ENCODE measurements around the gene ZNF326.
"Not testable (repeated sequence)": the region's sequence is repeated elsewhere in the genome, so short reads cannot be mapped to it uniquely, and the experiment has no call there.

The ZNF326 gene

DNA sequence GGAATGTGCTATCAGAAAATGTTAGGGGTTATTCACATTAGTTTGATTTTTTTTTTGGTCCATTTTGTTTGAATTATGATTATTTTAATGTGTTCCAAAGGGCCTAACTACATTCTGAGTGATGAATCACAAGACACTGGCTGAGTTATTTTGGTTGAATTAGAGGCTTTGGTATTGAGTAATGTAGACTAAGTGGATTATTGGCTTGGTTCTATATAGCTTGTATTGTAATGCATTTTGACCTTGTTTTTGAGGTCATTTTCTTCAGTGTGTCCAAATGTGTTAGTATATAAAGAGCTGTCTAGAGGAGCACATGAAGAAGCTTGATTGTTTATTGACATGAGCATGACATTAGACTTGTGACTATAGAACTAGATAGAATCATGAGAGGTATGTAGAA is 3.4 kb downstream of the ZNF326 start:
- DNase-seq: no peak

DNA sequence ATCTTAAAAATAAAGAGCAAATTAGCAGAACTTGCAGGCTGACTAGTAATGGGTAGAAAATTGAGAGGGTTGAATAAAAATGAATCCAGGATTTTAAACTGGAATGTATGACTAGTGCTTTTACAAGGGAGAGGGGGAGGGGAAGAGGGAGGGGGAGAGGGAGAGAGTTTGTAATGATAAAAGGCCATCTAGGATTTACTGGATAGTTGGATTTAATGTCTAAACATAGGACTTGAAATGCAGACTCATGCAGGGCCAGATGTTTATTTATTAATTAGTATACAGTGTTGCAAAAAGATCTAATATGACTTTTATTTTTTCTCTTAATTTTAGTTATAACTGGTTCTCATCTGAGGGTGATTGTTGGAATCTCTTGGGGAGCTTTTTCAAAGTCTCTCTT is 4.3 kb downstream of the ZNF326 start:
- DNase-seq: no peak

DNA sequence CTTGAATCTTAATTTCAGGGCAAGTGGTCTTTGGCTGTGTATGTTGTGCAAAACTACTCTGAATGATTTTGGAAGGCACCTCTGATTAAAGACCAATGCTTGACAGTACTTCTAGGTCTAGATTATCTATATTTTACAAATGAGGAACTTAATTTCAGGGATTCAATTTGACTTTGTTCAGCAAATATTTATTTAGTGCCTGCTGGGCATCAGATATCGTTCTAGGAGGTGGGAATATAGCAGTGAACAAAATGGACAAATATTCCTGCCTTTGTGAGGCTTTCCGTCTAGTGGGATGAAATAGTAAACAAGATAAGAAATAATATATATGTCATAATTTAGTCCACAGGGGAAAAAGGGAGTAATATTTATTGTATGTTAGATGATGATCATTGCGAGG is 4.7 kb downstream of the ZNF326 start:
- DNase-seq: peak in 1 of 3 experiments; percentile 6

DNA sequence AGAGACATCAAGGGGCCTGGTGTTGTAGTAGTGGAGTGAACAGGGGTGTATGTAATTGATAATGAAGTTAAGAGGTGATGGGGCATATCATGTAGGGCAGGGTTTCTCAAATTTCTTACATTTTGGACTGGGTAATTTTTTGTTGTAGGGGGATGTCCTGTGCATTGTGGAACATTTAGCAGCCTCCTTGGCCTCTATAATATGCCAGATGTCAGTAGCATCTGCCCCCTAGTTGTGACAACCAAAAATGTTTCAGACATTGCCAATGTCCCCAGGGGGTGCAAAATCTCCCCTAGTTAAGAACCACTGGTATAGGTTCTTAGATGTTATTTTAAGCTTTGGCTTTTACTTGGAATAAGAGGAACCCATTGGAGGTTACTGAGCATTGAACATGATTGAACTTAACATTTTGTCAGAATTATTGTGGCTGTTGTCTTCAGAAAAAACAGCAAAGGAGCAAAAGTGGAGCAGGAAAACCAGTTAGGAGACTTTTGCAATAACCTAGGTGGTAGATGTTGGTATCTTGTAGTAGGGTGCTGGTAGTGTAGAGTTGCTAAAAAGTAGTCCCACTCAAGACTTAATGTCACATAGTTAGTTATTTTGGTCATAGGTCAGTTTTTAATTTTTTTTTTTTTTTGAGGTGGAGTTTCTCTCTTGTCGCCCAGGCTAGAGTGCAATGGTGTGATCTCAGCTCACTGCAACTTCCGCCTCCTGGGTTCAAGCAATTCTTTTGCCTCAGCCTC is 6.2 kb downstream of the ZNF326 start:
- DNase-seq: no peak

DNA sequence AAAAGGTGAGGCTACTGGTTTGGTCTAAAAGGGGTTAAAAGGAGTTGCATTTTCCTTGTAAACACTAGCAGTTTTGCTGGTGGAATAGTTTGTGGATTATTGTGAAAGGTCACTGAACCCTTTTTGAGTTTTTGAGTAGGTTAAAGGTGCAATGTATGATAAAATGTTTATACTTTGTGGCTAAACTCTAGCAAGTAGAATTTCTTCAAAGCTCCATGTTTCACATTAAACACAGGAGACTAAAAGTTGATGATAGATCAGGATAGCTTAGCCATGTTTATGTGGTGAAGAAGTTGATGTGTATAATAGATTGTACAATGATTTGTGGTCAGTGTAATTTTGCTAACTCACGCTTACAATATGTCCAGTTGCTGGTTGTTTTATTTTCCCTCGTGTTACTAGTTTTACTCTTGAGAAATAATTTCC is 13.1 kb downstream of the ZNF326 start:
- no peak for DNase-seq

DNA sequence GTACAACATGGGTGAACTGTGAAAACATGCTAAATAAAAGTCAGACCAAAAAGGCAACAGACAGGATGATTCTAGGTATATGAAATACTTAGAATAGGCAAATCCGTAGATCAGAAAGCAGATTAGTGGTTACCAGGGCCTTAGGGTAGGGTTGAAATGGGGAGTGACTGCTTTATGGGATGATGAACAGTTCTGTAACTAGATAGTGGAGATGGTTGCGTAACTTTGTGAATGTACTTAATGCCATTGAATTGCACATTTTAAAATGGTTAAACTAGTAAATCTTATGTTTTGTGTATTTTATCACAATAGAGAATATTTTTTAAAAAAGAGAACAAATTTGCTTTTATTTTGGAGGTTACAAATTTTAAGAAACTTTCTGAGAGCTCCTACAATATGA is 17.4 kb downstream of the ZNF326 start:
- DNase-seq: no peak

DNA sequence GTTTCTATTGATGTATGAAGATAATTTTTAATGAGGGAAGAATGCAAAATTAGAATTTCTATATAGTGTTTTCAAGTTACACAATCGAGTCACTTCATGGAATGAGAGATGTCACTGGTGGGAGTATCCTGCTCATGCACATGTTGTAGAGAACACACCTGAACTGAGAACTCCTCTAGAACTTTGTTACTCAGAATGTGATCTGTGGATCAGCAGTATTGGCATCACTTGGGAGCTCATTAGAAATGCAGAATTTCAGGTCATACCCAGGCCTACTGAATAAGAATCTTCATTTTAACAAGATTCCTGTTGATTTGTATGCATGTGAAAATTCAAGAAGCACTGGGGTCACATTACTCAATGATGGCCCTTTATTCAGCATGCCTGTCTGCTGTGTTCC is 28.8 kb downstream of the ZNF326 start:
- DNase-seq: no peak

DNA sequence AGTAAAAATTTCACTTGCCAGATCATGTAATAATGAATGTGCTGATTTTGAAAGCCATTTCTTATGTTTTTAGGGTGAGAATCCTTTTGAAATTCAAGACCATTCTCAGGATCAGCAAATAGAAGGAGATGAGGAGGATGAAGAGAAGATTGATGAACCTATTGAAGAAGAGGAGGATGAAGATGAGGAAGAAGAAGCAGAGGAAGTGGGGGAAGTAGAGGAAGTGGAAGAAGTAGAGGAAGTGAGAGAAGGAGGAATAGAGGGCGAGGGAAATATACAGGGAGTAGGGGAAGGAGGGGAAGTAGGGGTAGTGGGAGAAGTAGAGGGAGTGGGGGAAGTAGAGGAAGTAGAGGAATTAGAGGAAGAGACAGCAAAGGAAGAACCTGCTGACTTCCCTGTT is 32.4 kb downstream of the ZNF326 start:
- no peak for DNase-seq

DNA sequence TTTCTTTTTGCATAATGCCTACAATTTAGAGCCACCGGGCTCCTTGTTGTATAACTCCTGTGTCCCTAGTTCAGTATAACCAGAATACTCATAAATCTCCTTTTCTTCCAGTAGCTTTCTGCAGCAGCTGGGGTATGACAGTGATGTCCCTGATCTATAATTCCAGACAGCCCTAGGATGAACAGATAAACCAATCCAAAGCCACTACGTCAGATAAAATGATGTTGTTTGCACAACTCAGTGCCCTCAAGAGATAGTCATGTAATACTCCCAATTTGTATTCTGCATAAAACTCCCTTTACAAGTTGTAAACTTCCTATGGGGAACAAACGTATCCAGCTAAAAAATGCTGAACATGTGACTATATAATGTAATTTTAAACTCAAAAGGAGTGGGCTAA is 44.7 kb downstream of the ZNF326 start:
- no peak for DNase-seq

DNA sequence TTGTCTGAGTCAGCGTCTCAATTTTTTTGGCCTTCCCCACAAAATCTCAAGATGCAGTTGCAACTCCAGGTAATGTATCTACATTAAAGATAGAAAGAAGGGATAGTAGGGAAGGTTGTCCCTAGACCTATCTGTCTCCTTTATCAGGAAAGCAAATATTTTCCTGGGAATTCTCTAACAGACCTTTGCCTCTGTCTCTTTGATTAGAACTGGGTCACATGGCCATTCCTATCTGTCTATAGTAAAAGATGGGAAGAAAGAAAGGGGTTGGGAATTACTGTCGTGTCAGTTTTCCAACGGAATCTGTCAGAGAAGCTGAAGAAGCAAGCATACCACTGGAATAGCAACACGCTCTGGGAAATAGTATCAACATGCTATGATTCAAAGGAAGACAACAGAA is 48.7 kb downstream of the ZNF326 start:
- DNase-seq: no peak

DNA sequence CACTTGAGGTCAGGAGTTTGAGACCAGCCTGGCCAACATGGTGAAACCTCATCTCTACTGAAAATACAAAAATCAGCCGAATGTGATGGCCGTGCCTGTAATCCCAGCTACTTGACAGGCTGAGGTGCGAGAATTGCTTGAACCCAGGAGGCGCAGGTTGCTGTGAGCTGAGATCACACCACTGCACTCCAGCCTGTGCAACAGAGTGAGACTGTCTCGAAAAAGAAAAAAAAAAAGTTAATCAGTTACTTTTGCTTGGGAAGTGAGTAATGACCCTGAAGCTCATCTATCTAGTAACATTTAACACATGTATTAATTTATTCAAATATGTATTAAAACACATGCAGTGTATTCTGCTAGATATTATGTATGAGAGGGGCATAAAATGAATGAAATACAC is 49.4 kb downstream of the ZNF326 start:
- no peak for DNase-seq

DNA sequence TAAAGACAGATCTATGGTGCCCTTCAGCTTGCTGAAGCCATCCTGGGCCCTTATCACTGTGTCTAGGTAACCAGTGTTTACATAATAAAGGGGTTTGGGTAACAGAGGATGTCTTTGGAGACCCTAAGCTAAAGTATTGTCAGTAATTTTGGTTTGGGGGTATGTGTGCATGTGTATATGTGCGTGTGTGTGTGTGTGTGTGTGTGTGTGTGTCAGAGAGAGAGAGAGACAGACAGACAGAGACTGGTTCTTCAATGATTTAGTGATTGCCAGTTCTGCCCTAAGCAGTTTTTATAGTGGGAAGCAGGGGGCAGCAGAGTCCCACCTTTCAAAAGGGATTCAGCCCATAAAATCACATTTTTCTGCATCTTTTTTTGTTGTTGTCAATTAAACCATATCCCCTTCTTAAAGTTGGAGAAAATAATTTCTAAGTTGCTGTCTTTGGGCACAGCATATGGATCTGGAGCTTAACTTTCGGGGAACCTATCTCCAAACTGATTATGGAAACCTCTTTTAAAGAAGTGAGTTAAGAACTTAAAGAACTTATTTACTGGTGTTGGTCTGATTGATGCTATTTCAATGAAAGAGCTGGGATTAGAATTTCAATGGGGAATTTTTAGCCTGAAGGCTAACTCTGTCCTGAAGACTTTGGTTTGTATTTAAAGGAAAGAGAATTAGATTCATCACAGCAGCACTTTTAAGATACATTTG is 51.1 kb downstream of the ZNF326 start:
- peak in 2 of 3 experiments; percentile 4 to 47 for DNase-seq

DNA sequence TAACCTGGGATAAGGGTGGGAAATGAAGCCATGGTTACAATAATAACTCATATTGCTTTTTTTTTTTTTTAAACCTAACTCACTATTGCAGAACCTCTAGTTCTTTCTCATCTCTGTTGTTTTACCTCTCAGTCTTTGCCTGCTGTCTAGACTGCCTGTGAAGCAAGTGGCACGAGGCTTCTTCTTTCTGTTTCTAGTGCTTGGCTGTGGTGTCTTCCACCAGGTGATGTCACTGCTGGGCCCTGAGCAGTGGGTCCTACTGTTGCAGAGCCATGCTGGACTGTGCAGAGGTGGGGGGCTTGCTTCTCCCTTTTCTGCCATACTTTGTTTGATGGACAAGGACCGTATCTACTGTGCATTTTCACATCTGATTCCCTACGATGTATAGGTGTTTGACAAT is 51.7 kb downstream of the ZNF326 start:
- DNase-seq: no peak

DNA sequence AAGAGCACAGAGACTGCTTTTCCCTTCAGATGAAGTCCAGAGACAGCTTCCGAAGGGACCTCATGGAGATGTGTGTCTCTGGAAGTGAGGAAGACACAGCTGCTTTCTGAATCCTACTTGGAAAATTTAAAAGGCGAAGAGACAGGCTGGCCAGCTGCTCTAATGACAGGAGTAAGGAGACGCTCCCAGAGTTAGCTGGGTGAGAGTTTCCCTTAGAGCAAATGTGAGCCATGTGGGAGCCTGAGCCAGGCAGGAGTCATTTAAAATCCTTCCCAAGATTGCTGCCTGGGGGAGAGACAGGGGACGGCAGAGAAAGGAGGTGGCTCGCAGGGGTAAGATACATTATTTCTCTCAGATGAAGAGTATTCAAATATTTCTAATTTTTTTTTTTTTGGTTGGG is 53.1 kb downstream of the ZNF326 start:
- DNase-seq: peak in 1 of 3 experiments; percentile 4

DNA sequence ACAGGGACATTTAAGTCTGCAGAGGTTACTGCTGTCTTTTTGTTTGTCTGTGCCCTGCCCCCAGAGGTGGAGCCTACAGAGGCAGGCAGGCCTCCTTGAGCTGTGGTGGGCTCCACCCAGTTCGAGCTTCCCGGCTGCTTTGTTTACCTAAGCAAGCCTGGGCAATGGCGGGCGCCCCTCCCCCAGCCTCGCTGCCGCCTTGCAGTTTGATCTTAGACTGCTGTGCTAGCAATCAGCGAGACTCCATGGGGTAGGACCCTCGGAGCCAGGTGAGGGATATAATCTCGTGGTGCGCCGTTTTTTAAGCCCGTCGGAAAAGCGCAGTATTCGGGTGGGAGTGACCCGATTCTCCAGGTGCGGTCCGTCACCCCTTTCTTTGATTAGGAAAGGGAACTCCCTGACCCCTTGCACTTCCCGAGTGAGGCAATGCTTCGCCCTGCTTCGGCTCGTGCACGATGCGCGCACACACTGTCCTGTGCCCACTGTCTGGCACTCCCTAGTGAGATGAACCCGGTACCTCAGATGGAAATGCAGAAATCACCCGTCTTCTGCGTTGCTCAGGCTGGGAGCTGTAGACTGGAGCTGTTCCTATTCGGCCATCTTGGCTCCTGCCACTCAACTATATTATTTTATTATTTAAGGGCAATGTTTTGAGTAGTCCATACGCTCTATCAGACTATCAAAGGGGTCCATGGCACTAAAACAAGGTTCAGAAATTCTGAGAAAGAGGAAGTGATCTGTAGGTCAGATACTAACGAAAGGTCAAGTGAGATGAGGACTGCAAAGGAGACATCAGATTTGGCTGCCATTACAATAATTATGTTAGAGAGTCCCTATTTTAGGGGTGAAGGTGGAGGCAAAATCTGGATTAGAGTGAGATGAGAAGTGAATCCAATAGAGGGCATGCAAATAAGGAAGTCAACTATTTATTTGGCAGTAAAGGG is 68.1 kb downstream of the ZNF326 start:
- DNase-seq: not testable (repeated sequence)

DNA sequence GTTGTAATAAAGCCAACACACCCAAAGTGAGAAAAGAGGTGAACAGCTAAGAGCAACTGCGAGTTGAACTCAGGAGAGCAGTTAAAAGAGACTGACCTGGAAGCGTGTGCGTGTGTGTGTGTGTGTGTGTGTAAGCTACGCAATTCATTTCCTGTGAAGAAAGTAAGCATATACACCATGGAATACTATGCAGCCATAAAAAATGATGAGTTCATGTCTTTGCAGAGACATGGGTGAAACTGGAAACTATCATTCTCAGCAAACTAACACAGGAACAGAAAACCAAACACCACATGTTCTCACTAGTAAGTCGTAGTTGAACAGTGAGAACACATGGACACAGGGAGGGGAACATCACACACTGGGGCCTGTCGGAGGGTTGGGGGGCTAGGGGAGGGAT is 69.2 kb downstream of the ZNF326 start:
- not testable (repeated sequence) for DNase-seq

DNA sequence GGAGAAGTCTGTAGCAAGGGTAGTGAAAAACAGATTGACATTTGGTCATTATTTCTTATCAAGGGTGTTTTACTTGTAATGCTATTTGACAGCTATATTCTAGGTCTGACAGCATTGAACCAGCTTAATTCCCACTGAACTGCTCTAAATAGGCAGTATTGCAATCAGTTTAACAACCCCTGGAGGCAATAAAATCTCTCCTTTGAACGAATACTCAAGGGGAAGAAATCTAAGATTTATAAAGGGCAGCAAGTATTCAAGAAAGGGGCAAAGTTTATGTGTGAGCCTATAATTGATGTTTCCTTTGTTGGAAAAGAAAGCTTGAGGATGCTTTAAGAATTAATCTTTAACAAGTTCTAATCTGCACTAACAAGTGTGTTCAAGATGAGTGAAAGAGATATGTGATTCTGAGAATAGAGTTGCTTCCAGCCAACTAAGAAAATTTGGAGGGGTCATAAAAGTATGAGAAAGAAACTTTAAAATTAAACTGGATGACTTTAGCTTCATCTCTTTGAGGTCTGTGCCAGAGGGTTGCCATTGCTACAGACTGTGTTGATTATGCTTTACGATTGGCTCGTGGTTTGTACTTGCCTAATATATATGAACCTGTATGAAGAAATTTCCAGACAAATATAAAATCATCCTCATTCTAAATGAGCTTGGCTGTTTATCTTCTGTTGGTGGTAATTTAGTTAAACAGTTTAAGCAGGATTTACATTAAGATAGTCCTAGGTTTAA is 72.5 kb downstream of the ZNF326 start:
- no peak for DNase-seq

DNA sequence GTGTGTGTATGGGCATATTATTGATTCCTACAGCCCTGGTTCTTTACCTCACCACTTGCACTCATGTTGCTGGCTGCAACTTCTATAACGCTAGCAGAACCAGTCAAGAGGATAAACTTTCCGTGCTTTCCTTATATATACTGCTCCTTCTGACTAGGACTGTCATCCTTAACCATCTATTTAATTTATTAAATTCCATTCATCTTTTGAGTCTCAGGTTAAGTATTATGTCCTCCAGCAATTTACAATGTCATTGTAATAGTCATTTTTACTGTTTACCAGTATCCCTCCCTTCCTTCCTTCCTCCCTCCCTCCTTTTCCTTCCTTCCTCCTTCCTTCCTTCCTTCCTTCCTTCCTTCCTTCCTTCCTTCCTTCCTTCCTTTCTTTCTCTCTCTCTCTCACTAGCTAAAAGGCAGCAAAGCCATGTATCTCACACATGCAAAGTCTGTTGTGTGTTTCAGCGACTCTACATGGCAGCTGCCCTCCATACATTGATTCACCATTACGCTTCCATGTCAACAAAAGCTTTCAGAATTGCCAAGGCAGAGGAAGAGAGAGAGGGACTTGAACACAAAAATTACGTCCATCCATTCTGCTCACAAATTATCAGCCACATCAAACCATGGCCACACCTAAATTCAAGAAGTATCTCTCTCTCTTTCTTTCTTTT is 73.8 kb downstream of the ZNF326 start:
- DNase-seq: no peak

DNA sequence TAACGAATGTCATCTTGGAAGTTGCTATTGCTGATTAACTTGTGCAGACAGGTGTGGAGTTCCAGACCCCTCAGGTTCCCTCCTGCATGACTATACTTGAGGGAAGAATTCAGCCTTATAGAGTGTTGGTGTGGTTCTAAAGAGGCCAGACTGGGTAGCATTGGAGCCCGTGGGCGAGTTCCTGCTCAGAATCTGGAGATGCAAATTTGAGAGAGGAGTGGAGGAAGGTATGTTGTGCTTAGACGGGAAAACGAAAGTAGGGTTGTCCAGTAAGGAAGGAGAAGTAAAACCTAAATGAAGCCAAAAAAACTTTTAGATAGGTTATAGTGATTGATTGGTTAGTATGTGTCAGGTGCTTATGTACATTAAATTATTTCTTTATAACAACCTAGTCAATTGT is 79.2 kb downstream of the ZNF326 start:
- DNase-seq: no peak

DNA sequence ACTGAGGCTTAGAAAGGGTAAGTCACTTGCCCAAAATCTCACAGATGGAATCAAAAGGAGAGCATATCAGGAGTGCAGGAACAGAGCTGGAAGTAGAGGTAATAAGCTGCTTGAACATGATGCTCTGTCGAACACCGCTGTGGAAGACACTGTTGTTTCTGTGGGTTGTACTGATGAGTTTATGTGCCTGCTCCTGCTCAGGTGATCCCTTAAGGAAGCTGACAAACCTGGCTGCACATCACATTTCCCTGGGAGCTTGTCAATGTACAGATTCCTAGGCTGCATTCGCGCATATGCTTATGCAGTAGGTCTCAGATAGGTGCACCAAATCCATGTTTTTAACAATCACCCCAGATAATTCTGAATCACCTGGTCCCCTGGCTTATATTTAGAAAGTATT is 79.7 kb downstream of the ZNF326 start:
- DNase-seq: no peak

DNA sequence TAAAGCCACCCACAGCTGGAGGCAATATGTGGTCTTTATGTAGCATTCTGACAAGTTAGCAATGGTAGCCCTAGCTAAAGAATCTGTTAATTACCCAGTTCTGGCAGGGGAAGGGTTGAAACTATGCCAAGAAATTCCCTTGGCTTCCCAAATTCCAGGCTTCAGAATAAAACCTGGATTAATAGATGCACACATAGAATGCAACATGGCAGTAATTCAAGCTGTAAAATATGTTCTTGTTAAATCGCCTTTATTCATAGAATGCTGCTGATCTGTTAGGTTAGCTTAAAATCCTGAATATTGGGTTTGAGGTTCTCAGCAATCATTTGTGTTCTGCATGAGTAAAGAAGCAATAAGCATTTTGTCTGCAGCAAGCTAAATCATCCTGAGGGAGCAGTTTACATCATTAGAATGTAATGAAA is 80.1 kb downstream of the ZNF326 start:
- peak in 1 of 3 experiments; percentile 51 for DNase-seq

DNA sequence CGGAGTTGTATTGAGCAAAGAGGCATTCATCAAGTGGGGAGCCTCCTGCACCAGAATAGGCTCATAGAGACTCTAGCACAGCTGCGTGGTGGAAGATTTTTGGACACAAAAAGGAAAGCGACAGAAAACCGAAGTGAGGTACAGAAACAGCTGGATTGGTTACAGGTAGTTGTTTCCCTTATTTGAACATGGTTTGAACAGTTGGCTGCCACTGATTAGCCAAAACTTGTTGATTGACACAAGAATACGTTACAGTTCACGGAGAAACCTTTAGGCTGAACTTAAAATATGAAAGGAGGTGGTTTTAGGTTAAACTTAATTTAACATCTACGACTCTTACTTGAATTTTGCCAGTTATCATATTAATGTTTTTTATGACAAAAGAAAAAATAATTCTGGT is 89.1 kb downstream of the ZNF326 start:
- no peak for DNase-seq

Data from NCI-H1417 (cell line).